Activated CD4-positive, alpha-beta memory T cell treated with anti-CD3 and anti-CD28 coated beads, Interleukin-2, amount 10 ng/mL, durations not matched to agents 7 days and 5 days (primary cell): Measurements from ENCODE around the gene ZNF197. TPM values are rescaled to one million over a fixed set of nuclear protein-coding genes. Genes with fewer than 3 reads are reported as not detected.
"Not testable (repeated sequence)": the region's sequence is repeated elsewhere in the genome, so short reads cannot be mapped to it uniquely, and the experiment has no call there.

ENCODE experiments used
- CTCF ChIA-PET: fragments of 350-600 bp; sonication (Branson Sonifier 250); formaldehyde crosslinking; loops from one replicate; lab custom pipeline; 2021; ENCODE audit warnings: antibody characterized with exemption, inconsistent platforms; lab: Charles Lee
- POLR2A ChIA-PET: fragments of 350-600 bp; sonication (Branson Sonifier 250); formaldehyde crosslinking; loops from one replicate; lab custom pipeline; 2021; ENCODE audit warnings: antibody characterized with exemption; lab: Charles Lee
- DNase-seq: peaks from one replicate; pipeline ENCODE4 v3.0.0-alpha.2; 2020
- H3K27ac Mint-ChIP-seq: one replicate; pipeline ENCODE4 v1.8.0; 2021; ENCODE audit warnings: mild to moderate bottlenecking, mixed read lengths
- H3K27me3 Mint-ChIP-seq: one replicate; pipeline ENCODE4 v1.8.0; 2021; ENCODE audit warnings: mixed read lengths
- H3K36me3 Mint-ChIP-seq: one replicate; pipeline ENCODE4 v1.8.0; 2021; ENCODE audit warnings: low read depth, mixed read lengths
- H3K4me1 Mint-ChIP-seq: one replicate; pipeline ENCODE4 v1.8.0; 2021; ENCODE audit warnings: mixed read lengths
- H3K4me3 Mint-ChIP-seq: one replicate; pipeline ENCODE4 v1.8.0; 2021; ENCODE audit warnings: mild to moderate bottlenecking, mixed read lengths
- H3K9me3 Mint-ChIP-seq: one replicate; pipeline ENCODE4 v1.8.0; 2021; ENCODE audit warnings: mixed read lengths
- total RNA-seq, 2 experiments: library from RNA; stranded (reverse); gene quantifications; one replicate each; pipeline ENCODE4 v1.2.3, GENCODE V29; 2021

Gene ZNF197
- total RNA-seq, 2 experiments from 2014 or later = 13.4 to 14.0 TPM

- no peak for DNase-seq
- no peak overlapping the region for H3K4me3 Mint-ChIP-seq
- ChIA-PET POLR2A (no interaction called here), CTCF (no interaction called here)
- H3K27ac Mint-ChIP-seq = no peak overlapping the region
- peaks cover 22% of the 10 kb centered on the region for H3K9me3 Mint-ChIP-seq
- H3K36me3 Mint-ChIP-seq = peaks cover 88% of the 10 kb centered on the region
- no peaks in the 10 kb centered on the region for H3K27me3 Mint-ChIP-seq
- H3K4me1 Mint-ChIP-seq = peaks cover 2% of the 10 kb centered on the region
Observed at GRCh38 chr3:44632193-44632592, 7.4 kb downstream of the ZNF197 start.

DNA sequence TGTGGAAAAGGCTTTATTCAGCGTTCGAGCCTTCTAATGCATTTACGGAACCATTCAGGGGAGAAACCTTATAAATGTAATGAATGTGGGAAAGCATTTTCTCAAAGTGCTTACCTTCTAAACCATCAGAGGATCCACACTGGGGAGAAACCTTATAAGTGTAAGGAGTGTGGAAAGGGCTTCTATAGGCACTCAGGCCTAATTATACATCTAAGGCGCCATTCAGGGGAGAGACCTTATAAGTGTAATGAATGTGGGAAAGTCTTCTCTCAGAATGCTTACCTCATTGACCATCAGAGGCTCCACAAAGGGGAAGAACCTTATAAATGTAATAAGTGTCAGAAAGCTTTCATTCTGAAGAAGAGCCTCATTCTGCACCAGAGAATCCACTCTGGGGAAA is 17.5 kb downstream of the ZNF197 start:
- no peak for DNase-seq
- H3K4me1 Mint-ChIP-seq = no peaks in the 10 kb centered on the region
- peaks cover 79% of the 10 kb centered on the region for H3K36me3 Mint-ChIP-seq
- ChIA-PET CTCF (no interaction called here), POLR2A (no interaction called here)
- H3K9me3 Mint-ChIP-seq = peaks cover 78% of the 10 kb centered on the region
- H3K27ac Mint-ChIP-seq = no peak overlapping the region
- H3K27me3 Mint-ChIP-seq = no peaks in the 10 kb centered on the region
- no peak overlapping the region for H3K4me3 Mint-ChIP-seq

DNA sequence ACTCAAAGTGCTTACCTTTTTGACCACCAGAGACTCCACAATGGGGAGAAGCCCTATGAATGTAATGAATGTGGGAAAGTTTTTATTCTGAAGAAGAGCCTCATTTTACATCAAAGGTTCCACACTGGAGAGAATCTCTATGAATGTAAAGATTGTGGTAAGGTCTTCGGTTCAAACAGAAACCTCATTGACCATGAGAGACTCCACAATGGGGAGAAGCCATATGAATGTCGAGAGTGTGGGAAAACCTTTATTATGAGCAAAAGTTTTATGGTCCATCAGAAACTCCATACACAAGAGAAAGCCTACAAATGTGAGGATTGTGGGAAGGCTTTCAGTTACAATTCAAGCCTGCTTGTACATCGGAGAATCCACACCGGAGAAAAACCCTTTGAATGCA is 18.2 kb downstream of the ZNF197 start:
- POLR2A ChIA-PET = no interaction called here
- H3K27me3 Mint-ChIP-seq = no peaks in the 10 kb centered on the region
- H3K9me3 Mint-ChIP-seq = peaks cover 78% of the 10 kb centered on the region
- no peak overlapping the region for H3K27ac Mint-ChIP-seq
- peaks cover 77% of the 10 kb centered on the region for H3K36me3 Mint-ChIP-seq
- CTCF ChIA-PET = no interaction called here
- H3K4me3 Mint-ChIP-seq = no peak overlapping the region
- peaks cover 6% of the 10 kb centered on the region for H3K4me1 Mint-ChIP-seq
- no peak for DNase-seq

DNA sequence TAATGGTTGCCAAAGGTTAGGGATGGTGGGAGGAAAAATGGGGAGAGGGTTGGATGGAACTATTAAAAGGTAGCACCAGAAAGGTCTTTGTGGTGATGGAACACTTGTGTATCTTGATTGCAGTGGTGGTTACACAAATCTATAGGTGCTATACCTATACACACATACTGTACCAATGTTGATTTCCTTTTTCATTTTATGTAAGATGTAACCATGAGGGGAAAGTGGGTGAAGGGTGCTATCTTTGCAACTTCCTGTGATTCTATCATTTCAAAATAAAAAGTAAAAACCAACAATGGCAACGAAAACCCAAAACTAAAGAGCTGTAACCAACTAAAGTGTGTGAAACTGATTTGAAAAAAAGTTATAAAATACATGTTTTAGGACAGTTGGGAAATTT is 22.9 kb downstream of the ZNF197 start:
- Mint-ChIP-seq H3K27me3 (no peaks in the 10 kb centered on the region), H3K27ac (peak overlapping the region; percentile 4), H3K4me1 (peaks cover 15% of the 10 kb centered on the region), H3K36me3 (peaks cover 55% of the 10 kb centered on the region), H3K9me3 (peaks cover 50% of the 10 kb centered on the region), H3K4me3 (peak overlapping the region; percentile 78)
- no peak for DNase-seq
- POLR2A ChIA-PET = interaction anchor here (1.4 kb wide), 1 partner anchor 23 kb away, joined by 5 read pairs; the partner anchor contains the start of gene ZNF197
- CTCF ChIA-PET = no interaction called here

- peak; percentile 34 for DNase-seq
- Mint-ChIP-seq H3K27ac (peak within 1 kb of the TSS; percentile 4), H3K4me1 (peaks cover 15% of the 10 kb centered on the region), H3K36me3 (peaks cover 52% of the 10 kb centered on the region), H3K27me3 (no peaks in the 10 kb centered on the region), H3K9me3 (peaks cover 41% of the 10 kb centered on the region), H3K4me3 (peak within 1 kb of the TSS; percentile 78)
- ChIA-PET POLR2A (interaction anchor here (1.4 kb wide), 1 partner anchor 24 kb away, joined by 5 read pairs; the partner anchor contains the start of gene ZNF197), CTCF (no interaction called here)
Observed at GRCh38 chr3:44648564-44649229, 23.9 kb downstream of the ZNF197 start, which contains the start of gene ZNF35. Gene ZNF35, plus strand, starts transcription at chr3:44648732. Its CDS starts 2,336 bp downstream, at chr3:44651068.

DNA sequence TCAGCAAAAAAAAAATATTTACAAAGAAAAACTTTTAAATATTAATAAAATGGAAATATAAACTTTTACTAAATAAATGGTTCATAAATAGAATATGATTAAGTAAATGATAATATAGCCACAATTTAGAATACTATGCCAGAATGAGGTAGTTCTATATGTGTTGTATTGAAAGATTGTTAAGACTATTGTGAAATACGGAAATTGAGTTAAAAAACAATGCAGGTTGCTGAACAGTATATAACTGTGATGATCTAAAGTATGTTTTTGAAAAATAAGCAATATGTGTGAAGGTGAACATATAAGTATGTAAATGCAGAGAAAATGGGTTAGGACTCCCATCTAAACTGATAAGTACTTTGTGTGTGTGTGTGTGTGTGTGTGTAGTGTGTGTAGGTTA is 24.9 kb downstream of the ZNF197 start:
- ChIA-PET CTCF (no interaction called here), POLR2A (no interaction called here)
- H3K36me3 Mint-ChIP-seq = peaks cover 55% of the 10 kb centered on the region
- no peaks in the 10 kb centered on the region for H3K27me3 Mint-ChIP-seq
- no peak for DNase-seq
- peaks cover 46% of the 10 kb centered on the region for H3K9me3 Mint-ChIP-seq
- H3K27ac Mint-ChIP-seq = no peak overlapping the region
- H3K4me1 Mint-ChIP-seq = peaks cover 15% of the 10 kb centered on the region
- H3K4me3 Mint-ChIP-seq = no peak overlapping the region

- peaks cover 3% of the 10 kb centered on the region for H3K4me1 Mint-ChIP-seq
- ChIA-PET POLR2A (no interaction called here), CTCF (no interaction called here)
- DNase-seq = no peak
- no peaks in the 10 kb centered on the region for H3K27me3 Mint-ChIP-seq
- no peak overlapping the region for H3K27ac Mint-ChIP-seq
- peaks cover 62% of the 10 kb centered on the region for H3K36me3 Mint-ChIP-seq
- H3K9me3 Mint-ChIP-seq = peaks cover 39% of the 10 kb centered on the region
- H3K4me3 Mint-ChIP-seq = no peak overlapping the region
Observed at GRCh38 chr3:44654039-44654438, 29.2 kb downstream of the ZNF197 start.

GRCh38 chr3:44659015-44659414 is 34.2 kb downstream of the ZNF197 start:
- H3K4me3 Mint-ChIP-seq = no peak overlapping the region
- CTCF ChIA-PET = no interaction called here

GRCh38 chr3:44659434-44659833 is 34.6 kb downstream of the ZNF197 start:
- Mint-ChIP-seq H3K4me1 (no peaks in the 10 kb centered on the region), H3K4me3 (no peak overlapping the region), H3K36me3 (peaks cover 59% of the 10 kb centered on the region), H3K27me3 (no peaks in the 10 kb centered on the region), H3K27ac (no peak overlapping the region), H3K9me3 (peaks cover 54% of the 10 kb centered on the region)
- ChIA-PET CTCF (no interaction called here), POLR2A (interaction anchor here (0.6 kb wide), 1 partner anchor 83 kb away, joined by 3 read pairs; no protein-coding TSS in a partner anchor)
- DNase-seq = no peak

More at GRCh38 chr3:44659015-44659414, 34.2 kb downstream of the ZNF197 start:
- H3K4me1 Mint-ChIP-seq = no peaks in the 10 kb centered on the region
- peaks cover 62% of the 10 kb centered on the region for H3K36me3 Mint-ChIP-seq
- no peaks in the 10 kb centered on the region for H3K27me3 Mint-ChIP-seq
- H3K9me3 Mint-ChIP-seq = peaks cover 53% of the 10 kb centered on the region
- DNase-seq = no peak
- POLR2A ChIA-PET = interaction anchor here (0.6 kb wide), 1 partner anchor 84 kb away, joined by 3 read pairs; no protein-coding TSS in a partner anchor
- H3K27ac Mint-ChIP-seq = no peak overlapping the region

- Mint-ChIP-seq H3K36me3 (peaks cover 51% of the 10 kb centered on the region), H3K27me3 (no peaks in the 10 kb centered on the region)
- CTCF ChIA-PET = no interaction called here
Observed at GRCh38 chr3:44661189-44661588, 36.4 kb downstream of the ZNF197 start.

DNA sequence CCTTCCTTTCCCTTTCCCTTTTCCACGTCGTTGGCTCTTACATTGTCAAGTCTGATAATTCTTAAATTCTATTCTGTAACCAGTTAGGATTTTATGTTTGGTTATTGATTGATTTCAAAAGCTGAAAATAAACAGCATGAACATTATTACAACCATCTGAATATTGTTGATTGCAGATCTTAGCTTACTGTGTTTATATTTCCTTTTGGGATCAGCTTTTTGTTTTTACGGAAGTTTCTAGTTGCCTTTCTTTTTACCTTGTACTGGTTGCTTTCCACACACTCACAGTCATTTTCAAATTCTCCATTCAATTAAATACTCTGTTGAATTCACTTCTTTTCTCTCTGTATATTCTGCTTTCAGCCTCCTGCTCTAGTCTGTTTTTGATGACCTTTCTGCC is 40.3 kb downstream of the ZNF197 start:
- ChIA-PET CTCF (no interaction called here), POLR2A (no interaction called here)
- no peak for DNase-seq
- peaks cover 17% of the 10 kb centered on the region for H3K36me3 Mint-ChIP-seq
- H3K9me3 Mint-ChIP-seq = peaks cover 29% of the 10 kb centered on the region
- no peaks in the 10 kb centered on the region for H3K27me3 Mint-ChIP-seq
- H3K4me1 Mint-ChIP-seq = no peaks in the 10 kb centered on the region
- no peak overlapping the region for H3K4me3 Mint-ChIP-seq
- H3K27ac Mint-ChIP-seq = no peak overlapping the region

More at GRCh38 chr3:44661189-44661588, 36.4 kb downstream of the ZNF197 start:
- Mint-ChIP-seq H3K9me3 (peaks cover 54% of the 10 kb centered on the region), H3K4me1 (no peaks in the 10 kb centered on the region), H3K27ac (no peak overlapping the region), H3K4me3 (no peak overlapping the region)
- no peak for DNase-seq
- POLR2A ChIA-PET = no interaction called here

DNA sequence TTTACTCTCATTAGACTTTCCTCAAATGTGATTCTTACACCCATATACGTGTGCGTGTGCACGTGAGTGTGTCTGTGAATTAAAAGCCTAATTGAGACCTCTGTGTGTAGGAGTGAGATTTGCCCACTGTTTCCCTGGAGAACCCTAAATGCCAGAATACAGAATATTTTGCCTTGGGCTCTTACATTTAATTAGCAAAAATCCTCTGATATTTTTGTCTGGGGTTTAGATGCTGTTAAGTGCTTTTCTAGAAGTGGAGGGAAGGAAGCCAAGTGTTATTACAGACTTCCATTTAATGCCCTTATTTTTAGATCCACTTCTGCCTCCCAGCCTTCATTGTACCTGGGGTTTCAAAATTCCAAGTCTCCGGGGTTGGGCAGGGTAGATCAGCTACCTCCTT is 41.5 kb downstream of the ZNF197 start:
- ChIA-PET CTCF (no interaction called here), POLR2A (interaction anchor here (0.6 kb wide), 1 partner anchor 21 kb away, joined by 3 read pairs; no protein-coding TSS in a partner anchor)
- no peak overlapping the region for H3K27ac Mint-ChIP-seq
- no peak overlapping the region for H3K4me3 Mint-ChIP-seq
- peaks cover 23% of the 10 kb centered on the region for H3K9me3 Mint-ChIP-seq
- H3K36me3 Mint-ChIP-seq = peaks cover 8% of the 10 kb centered on the region
- DNase-seq = no peak
- no peaks in the 10 kb centered on the region for H3K27me3 Mint-ChIP-seq
- H3K4me1 Mint-ChIP-seq = no peaks in the 10 kb centered on the region

GRCh38 chr3:44669760-44670159 is 44.9 kb downstream of the ZNF197 start:
- CTCF ChIA-PET = no interaction called here
- no peaks in the 10 kb centered on the region for H3K27me3 Mint-ChIP-seq
- POLR2A ChIA-PET = no interaction called here
- no peak overlapping the region for H3K27ac Mint-ChIP-seq
- no peak overlapping the region for H3K4me3 Mint-ChIP-seq
- DNase-seq = no peak
- no peaks in the 10 kb centered on the region for H3K36me3 Mint-ChIP-seq
- no peaks in the 10 kb centered on the region for H3K4me1 Mint-ChIP-seq
- peaks cover 24% of the 10 kb centered on the region for H3K9me3 Mint-ChIP-seq

DNA sequence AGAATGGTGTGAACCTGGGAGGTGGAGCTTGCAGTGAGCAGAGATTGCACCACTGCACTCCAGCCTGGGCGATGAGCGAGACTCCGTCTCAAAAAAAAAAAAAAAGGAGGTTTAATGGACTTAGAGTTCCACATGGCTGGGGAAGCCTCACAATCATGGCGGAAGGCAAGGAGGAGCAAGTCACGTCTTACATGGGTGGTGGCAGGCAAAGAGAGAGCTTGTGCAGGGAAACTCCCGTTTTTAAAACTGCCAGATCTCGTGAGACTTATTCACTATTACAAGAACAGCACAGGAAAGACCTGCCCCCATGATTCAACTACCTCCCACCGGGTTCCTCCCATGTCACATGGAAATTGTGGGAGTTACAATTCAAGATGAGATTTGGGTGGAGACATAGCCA is 48.6 kb downstream of the ZNF197 start:
- H3K36me3 Mint-ChIP-seq = not testable (repeated sequence)

More for the DNA sequence above, 48.6 kb downstream of the ZNF197 start:
- CTCF ChIA-PET, H3K4me1 Mint-ChIP-seq, H3K4me3 Mint-ChIP-seq, DNase-seq, H3K27me3 Mint-ChIP-seq, POLR2A ChIA-PET, H3K27ac Mint-ChIP-seq: not testable (repeated sequence)
- peaks cover 19% of the 10 kb centered on the region for H3K9me3 Mint-ChIP-seq
